Measurements from ENCODE around the gene PAOX.

- TF ChIP-seq, protein P1, sequence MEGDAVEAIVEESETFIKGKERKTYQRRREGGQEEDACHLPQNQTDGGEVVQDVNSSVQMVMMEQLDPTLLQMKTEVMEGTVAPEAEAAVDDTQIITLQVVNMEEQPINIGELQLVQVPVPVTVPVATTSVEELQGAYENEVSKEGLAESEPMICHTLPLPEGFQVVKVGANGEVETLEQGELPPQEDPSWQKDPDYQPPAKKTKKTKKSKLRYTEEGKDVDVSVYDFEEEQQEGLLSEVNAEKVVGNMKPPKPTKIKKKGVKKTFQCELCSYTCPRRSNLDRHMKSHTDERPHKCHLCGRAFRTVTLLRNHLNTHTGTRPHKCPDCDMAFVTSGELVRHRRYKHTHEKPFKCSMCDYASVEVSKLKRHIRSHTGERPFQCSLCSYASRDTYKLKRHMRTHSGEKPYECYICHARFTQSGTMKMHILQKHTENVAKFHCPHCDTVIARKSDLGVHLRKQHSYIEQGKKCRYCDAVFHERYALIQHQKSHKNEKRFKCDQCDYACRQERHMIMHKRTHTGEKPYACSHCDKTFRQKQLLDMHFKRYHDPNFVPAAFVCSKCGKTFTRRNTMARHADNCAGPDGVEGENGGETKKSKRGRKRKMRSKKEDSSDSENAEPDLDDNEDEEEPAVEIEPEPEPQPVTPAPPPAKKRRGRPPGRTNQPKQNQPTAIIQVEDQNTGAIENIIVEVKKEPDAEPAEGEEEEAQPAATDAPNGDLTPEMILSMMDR (IDR thresholded peaks at IDR 0.05): no peak
- TF ChIP-seq ZFX (IDR thresholded peaks at IDR 0.05; ENCODE audit: borderline replicate concordance): no peak
These were observed 22.3 kb upstream of the PAOX start for GRCh38 chr10:133356549-133357284.

All from 22Rv1 (cell line).